Frontal cortex (tissue), 4 donors: ENCODE data around the gene LHX2. TPM values are rescaled to one million over a fixed set of nuclear protein-coding genes. Genes with fewer than 3 reads are reported as not detected.

Source experiments
- DNase-seq, 2 donors: peaks; one replicate each; pipeline ENCODE4 v3.0.0; 2012; ENCODE audit warnings: low spot score in 2 of 2
- FAIRE-seq: peaks from 2 replicates; lab custom pipeline; 2012; peaks lifted over from hg19 to GRCh38; lab: Jason Lieb, UNC
- total RNA-seq: library from RNA; depleted of rRNA; stranded (reverse); fragments of >200 nt; gene quantifications from one replicate; pipeline ENCODE4 v1.2.3, GENCODE V29; 2014
- donor health status: control.
- donor health status: control.
- donor health status: control.

LHX2 gene
- total RNA-seq, 1 donor from 2014 or later = 73.0 TPM

DNA sequence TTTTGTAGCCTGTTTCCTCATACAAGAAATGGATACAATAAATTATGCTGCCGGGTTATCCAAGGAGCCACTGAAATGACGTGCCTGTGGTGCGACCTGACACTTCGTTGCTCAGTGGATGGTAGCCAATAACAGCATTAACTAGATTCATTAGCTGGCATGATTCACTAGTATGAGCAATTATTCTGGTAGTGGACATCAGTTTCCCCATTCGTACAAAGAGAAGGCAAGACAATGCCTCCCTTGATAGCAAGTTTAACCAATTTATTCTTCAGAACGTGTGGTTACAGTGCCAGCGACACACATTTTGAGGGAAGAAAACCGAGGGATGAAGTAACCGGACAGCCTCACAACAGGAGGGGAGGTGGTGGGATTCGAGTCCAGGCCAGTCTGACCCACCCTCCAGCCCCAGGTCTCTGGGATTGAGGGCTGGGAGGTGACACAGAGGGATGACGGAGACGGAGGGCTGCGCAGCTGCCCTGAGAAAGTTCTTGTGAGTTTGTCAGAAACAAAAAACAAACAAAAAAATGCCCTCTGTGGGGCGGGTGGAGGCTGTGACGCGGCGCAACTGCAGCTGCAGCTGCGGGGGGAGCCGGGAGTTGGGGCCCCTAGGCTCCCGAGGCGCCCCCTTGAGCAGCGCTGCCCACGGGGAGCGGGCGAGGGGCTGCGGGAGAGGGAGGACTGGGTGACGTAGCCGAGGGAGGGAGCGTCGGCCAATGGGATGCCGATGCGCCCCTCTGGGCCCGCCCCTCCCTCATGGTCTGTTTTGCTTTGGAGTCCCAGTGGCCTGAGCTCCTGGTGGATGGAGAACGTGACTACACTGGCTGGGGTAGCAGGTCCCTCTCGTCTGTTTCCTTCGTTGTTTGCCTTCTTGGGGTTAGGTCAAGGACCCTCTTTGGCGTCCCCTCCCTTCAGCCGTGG, 10.9 kb downstream of the LHX2 start:
- no peak for FAIRE-seq
- DNase-seq = no peak

- no peak for DNase-seq
- no peak for FAIRE-seq
Observed at GRCh38 chr9:124024107-124024506, 12.5 kb downstream of the LHX2 start.

DNA sequence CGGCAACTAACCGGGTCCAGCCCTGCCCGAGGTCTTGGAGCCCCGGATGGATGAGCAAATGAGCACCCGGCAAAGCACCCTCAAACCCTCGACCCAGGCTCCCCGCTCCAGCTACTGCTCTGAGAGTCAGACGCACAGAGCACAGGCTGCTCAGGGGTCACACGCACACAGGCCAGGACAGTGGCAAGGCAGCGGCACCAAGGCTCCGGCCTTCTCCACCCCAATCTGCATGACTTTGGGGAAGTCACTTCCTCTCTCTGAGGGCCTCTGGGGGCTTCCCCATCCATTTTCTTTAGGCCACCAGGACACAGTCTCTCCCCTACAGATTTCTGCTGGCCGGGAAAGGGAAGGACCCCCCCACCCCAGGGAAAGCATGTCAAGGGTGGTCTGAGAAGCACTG, 18.0 kb downstream of the LHX2 start:
- FAIRE-seq = no peak
- DNase-seq = no peak

GRCh38 chr9:124030969-124031451, 19.4 kb downstream of the LHX2 start:
- FAIRE-seq (no peak), DNase-seq (no peak)

DNA sequence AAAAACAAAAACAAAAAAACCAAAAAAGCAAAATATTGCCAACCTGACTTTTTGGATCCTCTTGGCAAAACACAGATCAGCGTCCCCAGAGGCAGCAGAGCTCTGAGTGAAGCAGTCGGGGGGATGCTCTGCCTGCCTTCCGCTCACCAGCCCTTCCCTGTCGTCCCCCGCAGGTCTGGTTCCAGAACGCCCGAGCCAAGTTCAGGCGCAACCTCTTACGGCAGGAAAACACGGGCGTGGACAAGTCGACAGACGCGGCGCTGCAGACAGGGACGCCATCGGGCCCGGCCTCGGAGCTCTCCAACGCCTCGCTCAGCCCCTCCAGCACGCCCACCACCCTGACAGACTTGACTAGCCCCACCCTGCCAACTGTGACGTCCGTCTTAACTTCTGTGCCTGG, 20.7 kb downstream of the LHX2 start:
- FAIRE-seq = no peak
- no peak for DNase-seq

DNA sequence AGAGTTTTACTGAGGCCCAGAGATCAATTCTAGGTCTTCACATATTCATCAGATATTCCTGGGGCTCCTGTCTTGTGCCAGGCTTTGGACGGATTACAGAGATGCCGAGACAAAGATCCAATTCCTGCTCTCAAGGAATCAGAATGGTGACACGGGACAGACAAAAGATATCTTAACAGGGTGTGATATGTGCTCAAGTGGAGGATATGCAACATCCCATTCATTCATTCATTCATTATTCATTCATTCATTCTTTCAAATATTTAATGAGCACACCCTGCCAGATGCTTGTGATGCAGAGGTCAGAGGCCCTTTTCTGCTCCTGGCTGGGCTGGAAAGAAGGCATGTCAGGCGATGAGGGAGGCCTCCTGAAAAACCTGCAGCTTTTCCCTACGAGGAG, 21.8 kb downstream of the LHX2 start:
- DNase-seq = no peak
- FAIRE-seq = no peak

DNA sequence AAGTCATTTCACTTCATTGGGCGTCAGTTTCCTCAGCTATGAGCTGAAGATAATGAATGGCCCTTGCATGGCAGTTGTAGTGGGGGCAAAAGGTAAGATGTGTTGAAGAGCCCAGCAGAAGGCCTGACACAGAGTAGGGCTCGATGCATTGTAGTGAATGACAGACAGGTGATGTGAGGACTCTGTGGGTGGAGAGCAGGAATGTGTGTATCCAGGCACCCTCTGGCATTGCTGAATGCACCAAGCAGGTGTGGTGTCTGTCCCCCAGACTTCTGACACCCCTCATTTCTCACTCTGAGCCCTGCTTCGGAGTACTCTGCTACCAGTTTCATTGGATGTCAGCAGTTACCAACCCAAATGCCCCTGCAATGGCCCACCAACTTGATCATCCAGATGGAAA, 22.4 kb downstream of the LHX2 start:
- DNase-seq (no peak), FAIRE-seq (no peak)

GRCh38 chr9:124035001-124035650, 23.6 kb downstream of the LHX2 start:
- no peak for DNase-seq
- no peak for FAIRE-seq

DNA sequence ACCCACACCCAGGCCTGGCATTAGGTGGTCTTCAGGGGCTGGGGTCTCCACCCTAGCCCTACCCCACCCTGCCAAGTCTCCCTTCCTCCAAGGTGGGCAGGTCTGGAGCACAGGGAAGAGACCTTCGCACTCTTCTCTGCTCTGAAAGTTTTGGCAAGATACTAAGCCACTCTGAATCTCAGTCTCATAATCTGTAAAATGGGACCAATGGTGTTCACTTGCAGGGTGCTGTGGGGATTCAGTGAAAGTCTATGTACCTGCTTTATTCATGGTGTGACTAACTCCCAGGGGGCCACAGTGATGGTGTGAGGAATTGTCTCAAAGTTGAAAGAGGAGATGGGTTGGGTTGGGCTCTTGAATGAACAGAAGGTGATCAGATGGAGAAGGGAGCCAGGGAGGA, 25.0 kb downstream of the LHX2 start:
- DNase-seq (no peak), FAIRE-seq (no peak)

DNA sequence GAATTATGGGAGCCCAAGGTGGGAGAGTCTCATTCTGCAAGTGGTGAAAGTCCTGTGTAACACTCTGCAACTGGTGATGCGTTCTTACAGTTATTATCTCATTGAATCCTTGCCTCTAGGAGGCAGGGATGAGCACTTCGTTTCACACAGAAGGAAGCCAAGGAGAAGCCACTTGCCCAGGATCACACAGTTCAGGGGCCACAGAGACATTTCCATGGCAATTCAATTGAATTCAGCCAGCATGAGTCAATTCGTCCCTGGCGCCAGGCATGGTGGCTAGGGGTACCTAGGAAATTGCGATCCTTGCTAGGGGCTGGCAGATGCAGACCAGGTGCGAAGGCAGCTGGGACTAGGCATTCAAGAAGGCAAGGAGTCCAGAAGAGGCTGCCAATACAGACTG, 26.2 kb downstream of the LHX2 start:
- FAIRE-seq (no peak), DNase-seq (no peak)

- FAIRE-seq (no peak), DNase-seq (no peak)
Observed at GRCh38 chr9:124038239-124038638, 26.7 kb downstream of the LHX2 start.

- no peak for DNase-seq
- no peak for FAIRE-seq
Observed at GRCh38 chr9:124038790-124039633, 27.4 kb downstream of the LHX2 start.

- FAIRE-seq = no peak
Observed at GRCh38 chr9:124040186-124040931, 28.8 kb downstream of the LHX2 start.

GRCh38 chr9:124040935-124041816, 29.6 kb downstream of the LHX2 start:
- peak; percentile 78 to 85 for DNase-seq
- no peak for FAIRE-seq

More at GRCh38 chr9:124040186-124040931, 28.8 kb downstream of the LHX2 start:
- no peak for DNase-seq

DNA sequence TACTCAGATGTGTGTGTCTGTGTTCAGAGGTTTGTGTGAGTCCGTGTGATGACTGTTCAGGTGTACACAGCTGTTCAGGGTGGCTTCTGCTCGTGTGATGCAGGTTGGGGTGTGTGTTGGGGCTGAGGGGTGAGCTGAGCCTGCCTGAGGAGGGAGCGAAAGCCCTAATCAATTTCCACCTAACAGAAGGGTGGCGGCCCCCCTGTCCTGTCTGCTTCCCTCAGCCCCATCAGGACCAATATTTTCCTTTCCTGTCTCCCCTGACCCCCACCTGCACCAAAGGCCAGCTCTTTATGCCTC, 30.2 kb downstream of the LHX2 start:
- DNase-seq = no peak
- FAIRE-seq = no peak

DNA sequence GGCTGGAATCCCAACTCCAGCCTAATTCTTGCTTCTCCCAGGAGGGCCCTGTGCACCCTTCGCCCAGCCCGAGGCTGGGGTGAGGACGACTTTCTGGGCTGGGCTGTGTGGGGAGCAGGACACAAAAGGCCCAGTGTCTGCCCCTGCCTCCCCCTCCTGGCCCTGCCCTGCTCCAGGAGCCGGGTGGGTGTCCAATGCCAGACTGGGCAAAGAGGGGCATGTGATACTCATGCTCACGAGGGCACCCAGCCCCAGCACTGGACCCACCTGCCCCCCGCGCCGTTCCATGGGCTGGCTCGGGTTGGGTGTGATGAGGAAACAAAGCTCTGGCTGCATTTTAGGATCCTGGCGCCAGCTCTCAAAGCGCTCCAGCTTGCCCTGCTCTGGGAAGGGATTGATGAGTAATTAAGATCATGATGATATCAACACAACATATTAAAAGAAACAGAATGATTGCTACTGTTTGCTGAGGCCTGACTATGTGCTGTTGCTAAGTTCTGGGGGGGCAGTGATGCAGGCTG, 30.7 kb downstream of the LHX2 start:
- DNase-seq (peak; percentile 33 to 54), FAIRE-seq (no peak)

DNA sequence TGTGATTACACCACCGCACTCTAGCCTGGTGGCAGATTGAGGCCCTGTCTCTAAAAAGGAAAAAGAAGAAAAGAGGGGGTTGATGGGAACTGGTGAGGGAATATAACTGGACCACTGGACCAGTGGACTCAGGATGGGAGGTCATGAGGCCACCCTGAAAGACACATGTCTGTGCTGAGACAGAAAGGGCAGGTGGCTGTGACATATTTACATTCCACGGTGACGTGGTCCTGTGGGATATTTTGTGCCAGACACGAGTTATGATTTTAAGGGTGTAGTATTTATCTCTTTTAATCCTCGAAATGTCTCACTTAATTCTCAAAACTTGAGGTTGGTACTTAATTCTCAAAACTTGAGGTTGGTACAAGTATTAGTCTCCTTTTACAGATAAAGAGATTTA, 32.9 kb downstream of the LHX2 start:
- no peak for FAIRE-seq
- DNase-seq = no peak

- DNase-seq = peak in 1 of 2 donors; percentile 76
- no peak for FAIRE-seq
Observed at GRCh38 chr9:124045076-124045829, 33.7 kb downstream of the LHX2 start.
